Measurements from ENCODE around the gene COX10. TPM values are rescaled to one million over a fixed set of nuclear protein-coding genes. Genes with fewer than 3 reads are reported as not detected.
"Not testable (repeated sequence)": the region's sequence is repeated elsewhere in the genome, so short reads cannot be mapped to it uniquely, and the experiment has no call there.

COX10 gene
- total and polyA plus RNA-seq, 2 donors: 13.4 to 14.7 TPM

DNA sequence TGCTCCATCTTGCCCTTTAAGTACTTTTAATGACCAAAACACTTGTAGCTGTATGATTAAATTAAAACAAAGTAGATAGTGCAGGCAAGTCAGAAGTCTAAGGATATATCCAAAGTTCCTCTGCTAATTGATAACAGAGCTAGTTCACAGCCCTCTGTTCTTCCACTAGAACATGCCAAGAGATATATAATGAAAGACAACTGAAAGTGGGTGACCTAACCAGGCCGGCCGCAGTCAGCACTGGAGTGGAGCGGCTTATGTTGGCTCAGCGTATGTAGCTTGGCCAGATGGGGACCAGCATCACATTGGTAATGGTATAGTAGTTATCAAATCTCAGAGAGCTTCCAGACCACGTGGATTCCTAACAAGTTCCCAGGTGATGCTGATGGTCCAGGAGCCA lies 115.2 kb downstream of the COX10 start:
- not testable (repeated sequence) for H3K4me1 ChIP-seq (ENCODE audit: insufficient read depth)
- WGBS: 93% methylated on average over 3 of the region's 5 CpGs

GRCh38 chr17:14186443-14186842 lies 117.1 kb downstream of the COX10 start:
- H3K4me1 ChIP-seq (ENCODE audit: insufficient read depth); H3K4me3 ChIP-seq (ENCODE audit: low read depth, low read length); H3K27ac ChIP-seq (ENCODE audit: low read depth); DNase-seq (ENCODE audit: extremely low spot score); H3K36me3 ChIP-seq (ENCODE audit: insufficient read depth): not testable (repeated sequence)
- WGBS: over 99% methylated on average over 2 of the region's 4 CpGs

More for the DNA sequence above, 115.2 kb downstream of the COX10 start:
- not testable (repeated sequence) for H3K4me3 ChIP-seq (ENCODE audit: low read depth, low read length); DNase-seq (ENCODE audit: extremely low spot score); H3K27ac ChIP-seq (ENCODE audit: low read depth); H3K36me3 ChIP-seq (ENCODE audit: insufficient read depth)

GRCh38 chr17:14190774-14191173 lies 121.5 kb downstream of the COX10 start:
- DNase-seq (ENCODE audit: extremely low spot score); H3K4me1 ChIP-seq (ENCODE audit: insufficient read depth); H3K27ac ChIP-seq (ENCODE audit: low read depth); H3K36me3 ChIP-seq (ENCODE audit: insufficient read depth); H3K4me3 ChIP-seq (ENCODE audit: low read depth, low read length): not testable (repeated sequence)
- 72% methylated on average over 1 of the region's 1 CpG for WGBS

DNA sequence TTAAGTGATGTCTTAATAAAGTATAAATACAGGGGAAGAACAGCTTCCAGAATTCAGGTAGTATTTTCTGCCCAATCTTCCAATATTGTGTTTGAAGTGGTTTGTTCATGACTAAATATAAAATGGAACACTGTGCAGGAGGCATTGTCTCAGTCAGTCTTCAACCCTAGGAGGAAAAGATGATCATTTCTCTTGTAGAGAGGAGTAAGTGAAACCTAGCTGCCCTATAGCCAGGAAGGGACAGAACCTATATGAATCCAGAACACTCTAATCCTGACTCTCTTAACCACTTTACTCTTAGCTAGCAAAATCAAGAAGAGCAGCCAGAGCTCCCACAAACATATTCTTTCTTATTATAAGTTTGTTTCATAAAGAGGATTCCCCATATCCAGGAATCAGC lies 122.2 kb downstream of the COX10 start:
- not testable (repeated sequence) for H3K36me3 ChIP-seq (ENCODE audit: insufficient read depth); H3K4me1 ChIP-seq (ENCODE audit: insufficient read depth); DNase-seq (ENCODE audit: extremely low spot score); H3K27ac ChIP-seq (ENCODE audit: low read depth); H3K4me3 ChIP-seq (ENCODE audit: low read depth, low read length)

GRCh38 chr17:14192039-14192438 lies 122.7 kb downstream of the COX10 start:
- not testable (repeated sequence) for DNase-seq (ENCODE audit: extremely low spot score); H3K4me1 ChIP-seq (ENCODE audit: insufficient read depth); H3K4me3 ChIP-seq (ENCODE audit: low read depth, low read length); H3K36me3 ChIP-seq (ENCODE audit: insufficient read depth); H3K27ac ChIP-seq (ENCODE audit: low read depth)
- WGBS: 93% methylated on average over 11 of the region's 11 CpGs

DNA sequence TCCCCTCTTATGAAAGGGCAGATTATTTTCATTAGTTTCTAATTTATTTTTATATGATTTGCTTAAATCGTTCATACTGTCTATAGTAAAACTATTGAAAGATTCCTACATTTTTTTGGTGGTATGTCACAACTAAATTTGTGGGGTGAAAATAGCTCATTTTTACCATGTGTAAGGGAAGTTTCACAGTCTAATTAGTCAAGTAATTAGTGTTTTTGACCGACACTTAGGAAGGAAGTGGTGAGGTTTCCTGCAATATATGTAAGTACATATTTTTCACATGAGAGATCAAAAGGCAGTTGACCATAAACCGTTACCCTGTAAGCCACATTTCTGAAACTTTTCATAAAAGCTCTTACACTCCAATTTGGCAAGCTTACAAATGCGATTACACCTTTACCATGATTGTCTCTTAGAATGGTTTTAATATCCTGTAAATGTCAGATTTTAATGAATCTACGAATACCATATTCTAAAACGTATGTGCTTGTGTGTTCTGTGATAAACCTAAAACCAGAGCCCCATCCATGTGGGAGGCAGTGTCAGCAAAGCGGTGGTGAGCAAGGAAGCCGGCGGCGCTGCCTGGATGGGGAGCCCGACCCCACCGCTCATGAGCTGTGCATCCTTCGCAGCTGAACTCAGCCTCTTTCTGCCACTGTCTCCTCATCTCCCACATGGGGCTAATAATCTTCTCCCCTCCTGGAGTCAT lies 123.5 kb downstream of the COX10 start:
- DNase-seq (ENCODE audit: extremely low spot score); H3K4me3 ChIP-seq (ENCODE audit: low read depth, low read length); H3K4me1 ChIP-seq (ENCODE audit: insufficient read depth); H3K27ac ChIP-seq (ENCODE audit: low read depth); H3K36me3 ChIP-seq (ENCODE audit: insufficient read depth): not testable (repeated sequence)
- WGBS: 83% methylated on average over 12 of the region's 13 CpGs

DNA sequence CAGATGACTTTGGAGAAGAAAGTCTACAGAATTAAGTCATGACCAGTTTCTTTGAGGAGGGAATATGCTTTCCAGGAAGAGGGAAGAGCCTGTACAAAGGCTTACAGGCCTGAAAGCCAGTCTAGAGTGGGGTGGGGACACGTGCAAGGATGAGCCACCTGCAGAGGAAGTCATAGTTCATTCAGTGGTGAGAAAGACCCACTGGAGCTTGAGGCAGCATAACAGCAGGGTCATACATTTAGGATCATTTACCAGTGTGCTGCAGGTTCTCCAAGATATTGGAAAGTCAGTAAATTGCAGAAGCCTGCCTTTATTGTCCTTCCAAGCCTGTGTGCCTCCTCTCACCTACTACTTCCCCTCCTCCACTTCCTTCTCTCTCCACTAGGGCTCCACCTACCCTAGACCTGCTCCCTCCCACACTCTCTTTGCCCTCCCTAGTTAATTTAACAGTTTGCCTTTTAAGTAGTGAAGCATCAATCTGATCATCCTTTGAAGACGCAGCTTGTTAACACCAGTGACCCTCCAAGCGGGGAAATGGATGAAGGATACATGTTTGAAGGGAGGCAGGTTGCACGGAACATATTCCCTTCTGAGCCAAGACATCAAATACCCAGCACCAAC lies 127.2 kb downstream of the COX10 start:
- Histone ChIP-seq H3K4me3 (ENCODE audit: low read depth, low read length) (no peak overlapping the region), H3K4me1 (ENCODE audit: insufficient read depth) (no peaks in the 10 kb centered on the region), H3K36me3 (ENCODE audit: insufficient read depth) (no peaks in the 10 kb centered on the region), H3K27ac (ENCODE audit: low read depth) (no peak overlapping the region)
- no peak for DNase-seq (ENCODE audit: extremely low spot score)
- WGBS: 84% methylated on average over 4 of the region's 4 CpGs

DNA sequence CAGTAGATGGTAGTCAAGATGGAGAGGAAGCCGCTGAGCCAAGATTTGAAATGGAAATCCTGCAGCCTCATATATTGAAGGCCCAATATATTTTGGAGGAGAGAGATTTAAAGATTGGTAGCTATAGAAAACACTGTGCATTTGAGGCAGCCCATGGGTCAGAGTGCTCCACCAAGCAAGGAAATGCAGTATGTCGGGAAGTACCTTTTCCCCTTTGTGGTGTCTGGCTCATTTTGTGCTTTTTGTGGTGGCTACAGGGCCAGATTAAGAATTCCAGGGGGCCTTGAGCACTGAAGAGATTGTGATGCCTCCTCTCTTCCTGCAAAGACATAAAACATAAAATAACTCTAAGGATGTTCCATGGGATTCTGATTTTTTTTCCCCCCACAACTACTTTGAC lies 127.8 kb downstream of the COX10 start:
- WGBS: 97% methylated on average over 2 of the region's 2 CpGs

DNA sequence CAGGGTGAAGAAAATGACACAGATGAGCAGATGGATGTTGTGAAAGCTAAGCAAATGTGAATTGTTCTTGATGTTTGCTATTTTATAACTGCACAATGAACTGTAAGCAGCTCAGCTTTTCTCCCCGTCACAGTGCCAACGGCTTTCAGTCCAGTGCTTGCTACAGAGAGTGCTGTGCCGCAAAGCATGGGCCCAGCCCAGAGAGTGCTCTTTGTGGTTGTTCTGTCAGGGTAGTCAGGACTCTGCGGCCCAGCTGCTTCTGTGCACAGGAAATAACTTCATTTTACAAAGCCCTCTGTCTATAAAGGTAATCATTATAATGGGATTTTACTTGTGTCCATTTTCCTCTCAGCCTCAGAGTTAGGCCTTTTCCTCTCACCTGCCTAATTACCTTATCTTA lies 128.3 kb downstream of the COX10 start:
- WGBS: 40% methylated on average over 4 of the region's 4 CpGs
- Histone ChIP-seq H3K36me3 (ENCODE audit: insufficient read depth) (no peaks in the 10 kb centered on the region), H3K4me3 (ENCODE audit: low read depth, low read length) (no peak overlapping the region), H3K4me1 (ENCODE audit: insufficient read depth) (peaks cover 2% of the 10 kb centered on the region), H3K27ac (ENCODE audit: low read depth) (no peak overlapping the region)
- no peak for DNase-seq (ENCODE audit: extremely low spot score)

More for the DNA sequence above, 127.8 kb downstream of the COX10 start:
- Histone ChIP-seq H3K27ac (ENCODE audit: low read depth) (no peak overlapping the region), H3K4me1 (ENCODE audit: insufficient read depth) (peaks cover 2% of the 10 kb centered on the region), H3K36me3 (ENCODE audit: insufficient read depth) (no peaks in the 10 kb centered on the region), H3K4me3 (ENCODE audit: low read depth, low read length) (no peak overlapping the region)
- no peak for DNase-seq (ENCODE audit: extremely low spot score)

DNA sequence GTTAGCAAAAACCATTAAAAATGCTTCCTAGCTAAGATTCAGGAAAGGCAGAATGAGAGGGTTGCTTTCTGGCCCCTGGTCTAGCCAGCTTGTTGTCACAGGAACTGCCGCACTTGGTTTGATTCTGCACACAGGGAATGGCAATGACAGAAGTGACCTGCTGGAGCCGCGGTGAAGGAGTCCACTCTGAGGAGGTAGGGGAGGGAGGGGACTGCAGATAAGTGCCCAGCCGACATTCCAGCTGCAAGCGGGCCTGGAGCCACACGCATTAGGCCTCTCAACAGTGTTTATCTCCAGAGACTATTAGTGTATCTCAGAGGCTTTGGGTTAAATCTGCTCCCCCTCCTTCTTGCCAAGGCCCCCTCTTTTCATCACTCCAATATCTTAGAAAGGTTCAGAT lies 128.7 kb downstream of the COX10 start:
- Histone ChIP-seq H3K27ac (ENCODE audit: low read depth) (no peak overlapping the region), H3K36me3 (ENCODE audit: insufficient read depth) (no peaks in the 10 kb centered on the region), H3K4me3 (ENCODE audit: low read depth, low read length) (no peak overlapping the region), H3K4me1 (ENCODE audit: insufficient read depth) (peaks cover 2% of the 10 kb centered on the region)
- no peak for DNase-seq (ENCODE audit: extremely low spot score)
- WGBS: 46% methylated on average over 6 of the region's 6 CpGs

DNA sequence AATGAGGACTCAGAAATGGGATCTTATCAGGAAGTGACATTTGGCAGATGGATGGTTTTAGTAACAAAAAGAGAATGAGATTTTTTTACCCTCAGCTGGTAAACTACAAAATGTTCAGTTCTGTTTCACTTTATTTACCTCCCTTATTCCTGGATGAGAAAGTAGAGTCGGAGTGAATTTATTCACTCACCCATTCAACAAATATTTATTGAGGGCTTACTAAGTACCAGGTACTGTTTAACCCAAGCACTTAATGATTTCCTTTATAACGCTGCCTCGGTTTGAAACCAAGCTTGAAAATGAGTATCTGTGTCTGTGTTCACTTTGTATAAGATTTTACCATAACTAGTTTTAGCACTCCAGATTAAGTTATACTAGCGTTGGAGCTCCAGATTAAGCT lies 129.3 kb downstream of the COX10 start:
- WGBS: 89% methylated on average over 4 of the region's 4 CpGs

GRCh38 chr17:14199601-14200000 lies 130.3 kb downstream of the COX10 start:
- no peak overlapping the region for H3K4me3 ChIP-seq (ENCODE audit: low read depth, low read length)
- no peak for DNase-seq (ENCODE audit: extremely low spot score)
- peaks cover 2% of the 10 kb centered on the region for H3K4me1 ChIP-seq (ENCODE audit: insufficient read depth)
- WGBS: 97% methylated on average over 5 of the region's 5 CpGs
- no peaks in the 10 kb centered on the region for H3K36me3 ChIP-seq (ENCODE audit: insufficient read depth)
- H3K27ac ChIP-seq (ENCODE audit: low read depth): no peak overlapping the region

More for the DNA sequence above, 129.3 kb downstream of the COX10 start:
- no peak overlapping the region for H3K27ac ChIP-seq (ENCODE audit: low read depth)
- H3K36me3 ChIP-seq (ENCODE audit: insufficient read depth): no peaks in the 10 kb centered on the region
- H3K4me3 ChIP-seq (ENCODE audit: low read depth, low read length): no peak overlapping the region
- DNase-seq (ENCODE audit: extremely low spot score): no peak
- H3K4me1 ChIP-seq (ENCODE audit: insufficient read depth): peaks cover 2% of the 10 kb centered on the region

- DNase-seq (ENCODE audit: extremely low spot score): no peak
- Histone ChIP-seq H3K4me1 (ENCODE audit: insufficient read depth) (peaks cover 2% of the 10 kb centered on the region), H3K36me3 (ENCODE audit: insufficient read depth) (no peaks in the 10 kb centered on the region), H3K4me3 (ENCODE audit: low read depth, low read length) (no peak overlapping the region), H3K27ac (ENCODE audit: low read depth) (no peak overlapping the region)
- 92% methylated on average over 4 of the region's 4 CpGs for WGBS
Measured at GRCh38 chr17:14200354-14200753, 131.1 kb downstream of the COX10 start.
